Breast epithelium (tissue), 4 donors: ENCODE results near the gene FRMD5. TPM values are rescaled to one million over a fixed set of nuclear protein-coding genes. Genes with fewer than 3 reads are reported as not detected.

Experiments used
- DNase-seq, 2 donors: peaks; one replicate each; pipeline ENCODE4 v3.0.0-alpha.2; 2019; ENCODE audit warnings: low spot score in 2 of 2
- H3K27ac ChIP-seq, 2 donors: fragments of 200-600 bp; sonication (generic) in 1 of 2; one replicate each; pipeline ENCODE4 v1.5.1; 2016 to 2019; ENCODE audit warnings: mild to moderate bottlenecking in 1 of 2
- H3K27me3 ChIP-seq, 2 donors: fragments of 200-600 bp; sonication (generic) in 1 of 2; one replicate each; pipeline versions ENCODE4 v1.5.1 to v1.6.0; 2017 to 2019; ENCODE audit warnings: control low read depth in 1 of 2, mild to moderate bottlenecking in 1 of 2
- H3K36me3 ChIP-seq: fragments of 200-600 bp; one replicate; pipeline ENCODE4 v1.5.1; 2019
- H3K4me1 ChIP-seq, 2 donors: fragments of 200-600 bp; sonication (generic); one replicate each; pipeline ENCODE4 v1.5.1; 2016 to 2019; ENCODE audit warnings: control low read depth in 1 of 2
- H3K4me3 ChIP-seq, 3 donors: fragments of 200-600 bp; sonication (generic); 1 replicate in 2 of 3; 2 replicates in 1 of 3; pipeline ENCODE4 v1.5.1; 2016 to 2019; ENCODE audit warnings: mild to moderate bottlenecking in 3 of 3, moderate library complexity in 2 of 3
- H3K9me3 ChIP-seq, 2 donors: fragments of 200-600 bp; sonication (generic) in 1 of 2; one replicate each; pipeline ENCODE4 v1.5.1; 2016 to 2019; ENCODE audit warnings: control low read depth in 1 of 2
- CTCF ChIP-seq, 3 donors: fragments of 450-650 bp; IDR thresholded peaks; one replicate each; pipeline ENCODE4 v1.5.1; 2016 to 2017; ENCODE audit warnings: antibody characterized with exemption in 3 of 3, mild to moderate bottlenecking in 3 of 3, moderate library complexity in 3 of 3
- POLR2A ChIP-seq: fragments of 450-650 bp; IDR thresholded peaks from one replicate; pipeline ENCODE4 v1.6.1; 2016; ENCODE audit warnings: antibody characterized with exemption, mild to moderate bottlenecking, moderate library complexity
- POLR2AphosphoS5 ChIP-seq, 3 donors: sonication (generic); formaldehyde crosslinking; IDR thresholded peaks; one replicate each; pipeline ENCODE4 v1.6.1; 2017; ENCODE audit warnings: antibody characterized with exemption in 3 of 3
- intact Hi-C: fragments of 100-400 bp; cut with DNase I; formaldehyde crosslinking; loops from one replicate; pipeline ENCODE4 v1.15.1; 2023; ENCODE audit warnings: low total_unique reads
- total RNA-seq, 3 donors: library from RNA; depleted of rRNA; stranded (reverse); fragments of >200 nt; gene quantifications; one replicate each; pipeline ENCODE4 v1.1.0, GENCODE V29; 2016

The FRMD5 gene
- total RNA-seq, 3 donors from 2014 or later = 0.66 to 1.6 TPM; not detected in 1

GRCh38 chr15:44082558-44083157 is 112.4 kb downstream of the FRMD5 start:
- Histone ChIP-seq H3K27me3 (no peaks in the 10 kb centered on the region), H3K9me3 (no peaks in the 10 kb centered on the region), H3K36me3 (no peaks in the 10 kb centered on the region), H3K27ac (no peak overlapping the region), H3K4me3 (no peak overlapping the region), H3K4me1 (no peaks in the 10 kb centered on the region)
- no peak for DNase-seq
- no peak for TF ChIP-seq POLR2AphosphoS5 (IDR thresholded peaks at IDR 0.05)
- no peak for TF ChIP-seq CTCF (IDR thresholded peaks at IDR 0.05)
- no peak for TF ChIP-seq POLR2A
- intact Hi-C loops = no loop called here

- Histone ChIP-seq H3K4me3 (no peak overlapping the region), H3K4me1 (no peaks in the 10 kb centered on the region), H3K27ac (no peak overlapping the region), H3K9me3 (no peaks in the 10 kb centered on the region), H3K27me3 (no peaks in the 10 kb centered on the region), H3K36me3 (no peaks in the 10 kb centered on the region)
- no peak for TF ChIP-seq POLR2AphosphoS5 (IDR thresholded peaks at IDR 0.05)
- TF ChIP-seq CTCF (IDR thresholded peaks at IDR 0.05) = no peak
- TF ChIP-seq POLR2A = no peak
- intact Hi-C loops = no loop called here
- DNase-seq = no peak
Observed at GRCh38 chr15:44081026-44082013, 113.8 kb downstream of the FRMD5 start.

- Histone ChIP-seq H3K9me3 (no peaks in the 10 kb centered on the region), H3K27me3 (no peaks in the 10 kb centered on the region), H3K27ac (no peak overlapping the region), H3K36me3 (no peaks in the 10 kb centered on the region), H3K4me1 (no peaks in the 10 kb centered on the region), H3K4me3 (no peak overlapping the region)
- intact Hi-C loops = no loop called here
- TF ChIP-seq POLR2A = no peak
- TF ChIP-seq POLR2AphosphoS5 (IDR thresholded peaks at IDR 0.05) = no peak
- TF ChIP-seq CTCF (IDR thresholded peaks at IDR 0.05) = no peak
- DNase-seq = no peak
Observed at GRCh38 chr15:44075535-44075934, 119.5 kb downstream of the FRMD5 start.

GRCh38 chr15:44069489-44069888 is 125.6 kb downstream of the FRMD5 start:
- H3K27me3 ChIP-seq = no peaks in the 10 kb centered on the region
- no peak for DNase-seq
- no peak overlapping the region for H3K27ac ChIP-seq
- no peaks in the 10 kb centered on the region for H3K4me1 ChIP-seq
- no peak overlapping the region for H3K4me3 ChIP-seq
- TF ChIP-seq POLR2A (no peak), POLR2AphosphoS5 (IDR thresholded peaks at IDR 0.05) (no peak), CTCF (IDR thresholded peaks at IDR 0.05) (no peak)
- no peaks in the 10 kb centered on the region for H3K9me3 ChIP-seq
- intact Hi-C loops = no loop called here
- H3K36me3 ChIP-seq = no peaks in the 10 kb centered on the region

- Histone ChIP-seq H3K9me3 (no peaks in the 10 kb centered on the region), H3K36me3 (no peaks in the 10 kb centered on the region), H3K27me3 (no peaks in the 10 kb centered on the region), H3K27ac (no peak overlapping the region), H3K4me3 (no peak overlapping the region), H3K4me1 (no peaks in the 10 kb centered on the region)
- no peak for TF ChIP-seq POLR2A
- TF ChIP-seq CTCF (IDR thresholded peaks at IDR 0.05) = no peak
- no peak for TF ChIP-seq POLR2AphosphoS5 (IDR thresholded peaks at IDR 0.05)
- intact Hi-C loops = no loop called here
- DNase-seq = no peak
Observed at GRCh38 chr15:44068347-44068746, 126.7 kb downstream of the FRMD5 start.
